Smooth muscle cell of the pulmonary artery (primary cell): ENCODE results near the gene FCN1. TPM values are rescaled to one million over a fixed set of nuclear protein-coding genes. Genes with fewer than 3 reads are reported as not detected.

Experiments
- total RNA-seq: library from RNA; depleted of rRNA; stranded (reverse); fragments of >200 nt; gene quantifications from 2 replicates; pipeline ENCODE4 v1.2.3, GENCODE V29; 2014

FCN1 gene
- total RNA-seq: not detected in 2 replicates

GRCh38 chr9:134917431-134918373 is at the start of gene FCN1:
FCN1 (minus strand) TSS chr9:134917912; CDS start chr9:134917871, 41 bp downstream.

GRCh38 chr9:134880484-134881312 is 37.0 kb downstream of the FCN1 start, which contains the start of gene FCN2:
FCN2 (plus strand) TSS chr9:134880810; CDS start chr9:134880822, 12 bp downstream.

Other genes with a start within 250 kb of the FCN1 start
- gene FCN2, start 37.1 kb downstream of the FCN1 start, total RNA-seq: not detected in 2 replicates
- 0.76 and 2.3 TPM in 2 replicates for gene OLFM1, start 169.8 kb upstream of the FCN1 start, total RNA-seq